ENCODE data around the gene CAMTA1. TPM values are rescaled to one million over a fixed set of nuclear protein-coding genes. Genes with fewer than 3 reads are reported as not detected.

The CAMTA1 gene
- total RNA-seq, 1 experiment from 2014 or later: 50.3 TPM

DNA sequence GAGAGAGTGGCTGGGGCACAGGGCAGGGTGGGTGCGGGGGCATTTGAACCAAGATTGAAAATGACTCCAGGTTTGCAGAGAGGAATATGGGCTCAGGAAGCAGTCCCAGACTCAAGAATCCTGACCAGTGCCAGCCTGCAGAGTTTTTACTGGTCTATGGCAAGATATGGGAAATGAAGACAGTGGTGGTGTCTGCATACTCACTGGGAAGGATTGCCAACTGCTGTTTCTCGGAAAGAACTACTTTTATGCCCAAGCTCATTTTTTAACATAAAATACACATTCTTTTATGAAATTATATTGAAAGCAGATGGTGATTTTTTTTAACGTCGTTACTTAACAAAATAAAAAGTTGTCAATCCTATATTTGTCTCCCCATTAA is 401.8 kb downstream of the CAMTA1 start:
- intact Hi-C loops (cut with micrococcal nuclease; ENCODE audit: unreplicated experiment): no loop called here
- CTCF ChIA-PET: no interaction called here
- BruUV-seq (replicated peaks): no TSS peak
- no peaks in the 10 kb centered on the region for H3K9me3 Mint-ChIP-seq (ENCODE audit: low read depth, unreplicated experiment)
- H3K4me1 Mint-ChIP-seq (ENCODE audit: low read depth, unreplicated experiment): no peaks in the 10 kb centered on the region
- no peak overlapping the region for H3K27ac Mint-ChIP-seq (ENCODE audit: unreplicated experiment)
- peaks cover 2% of the 10 kb centered on the region for H3K36me3 Mint-ChIP-seq (ENCODE audit: insufficient read depth, unreplicated experiment)
- H3K4me3 Mint-ChIP-seq (ENCODE audit: low read depth, unreplicated experiment): no peak overlapping the region
- H3K27me3 Mint-ChIP-seq (ENCODE audit: unreplicated experiment): peaks cover 82% of the 10 kb centered on the region
- DNase-seq: no peak
- TF ChIP-seq, protein P1, sequence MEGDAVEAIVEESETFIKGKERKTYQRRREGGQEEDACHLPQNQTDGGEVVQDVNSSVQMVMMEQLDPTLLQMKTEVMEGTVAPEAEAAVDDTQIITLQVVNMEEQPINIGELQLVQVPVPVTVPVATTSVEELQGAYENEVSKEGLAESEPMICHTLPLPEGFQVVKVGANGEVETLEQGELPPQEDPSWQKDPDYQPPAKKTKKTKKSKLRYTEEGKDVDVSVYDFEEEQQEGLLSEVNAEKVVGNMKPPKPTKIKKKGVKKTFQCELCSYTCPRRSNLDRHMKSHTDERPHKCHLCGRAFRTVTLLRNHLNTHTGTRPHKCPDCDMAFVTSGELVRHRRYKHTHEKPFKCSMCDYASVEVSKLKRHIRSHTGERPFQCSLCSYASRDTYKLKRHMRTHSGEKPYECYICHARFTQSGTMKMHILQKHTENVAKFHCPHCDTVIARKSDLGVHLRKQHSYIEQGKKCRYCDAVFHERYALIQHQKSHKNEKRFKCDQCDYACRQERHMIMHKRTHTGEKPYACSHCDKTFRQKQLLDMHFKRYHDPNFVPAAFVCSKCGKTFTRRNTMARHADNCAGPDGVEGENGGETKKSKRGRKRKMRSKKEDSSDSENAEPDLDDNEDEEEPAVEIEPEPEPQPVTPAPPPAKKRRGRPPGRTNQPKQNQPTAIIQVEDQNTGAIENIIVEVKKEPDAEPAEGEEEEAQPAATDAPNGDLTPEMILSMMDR (IDR thresholded peaks at IDR 0.05; ENCODE audit: unreplicated experiment): no peak

DNA sequence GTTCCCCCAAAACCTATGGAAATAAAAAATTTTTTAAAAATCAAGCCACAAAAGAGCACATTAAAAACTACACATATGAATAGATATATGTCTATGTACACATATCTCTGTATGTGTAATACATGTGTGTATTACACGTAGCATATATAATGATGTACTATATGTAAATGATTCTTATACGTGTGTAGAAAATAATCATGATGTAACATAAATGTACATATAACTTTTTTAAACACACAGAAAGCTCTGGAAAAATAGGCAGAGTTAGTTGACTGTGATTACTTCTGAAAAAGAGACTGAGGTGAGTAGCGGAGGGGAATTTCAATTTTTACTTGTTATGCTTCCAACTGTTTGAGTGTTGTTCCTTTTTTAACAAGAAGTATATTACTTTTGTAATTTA is 405.0 kb downstream of the CAMTA1 start:
- TF ChIP-seq, protein P1 (IDR thresholded peaks at IDR 0.05; ENCODE audit: unreplicated experiment): no peak
- peaks cover 84% of the 10 kb centered on the region for H3K27me3 Mint-ChIP-seq (ENCODE audit: unreplicated experiment)
- no peaks in the 10 kb centered on the region for H3K4me1 Mint-ChIP-seq (ENCODE audit: low read depth, unreplicated experiment)
- CTCF ChIA-PET: no interaction called here
- BruUV-seq (replicated peaks): no TSS peak
- intact Hi-C loops (cut with micrococcal nuclease; ENCODE audit: unreplicated experiment): no loop called here
- H3K9me3 Mint-ChIP-seq (ENCODE audit: low read depth, unreplicated experiment): no peaks in the 10 kb centered on the region
- DNase-seq: no peak
- H3K36me3 Mint-ChIP-seq (ENCODE audit: insufficient read depth, unreplicated experiment): peaks cover 4% of the 10 kb centered on the region
- no peak overlapping the region for H3K4me3 Mint-ChIP-seq (ENCODE audit: low read depth, unreplicated experiment)
- H3K27ac Mint-ChIP-seq (ENCODE audit: unreplicated experiment): no peak overlapping the region

DNA sequence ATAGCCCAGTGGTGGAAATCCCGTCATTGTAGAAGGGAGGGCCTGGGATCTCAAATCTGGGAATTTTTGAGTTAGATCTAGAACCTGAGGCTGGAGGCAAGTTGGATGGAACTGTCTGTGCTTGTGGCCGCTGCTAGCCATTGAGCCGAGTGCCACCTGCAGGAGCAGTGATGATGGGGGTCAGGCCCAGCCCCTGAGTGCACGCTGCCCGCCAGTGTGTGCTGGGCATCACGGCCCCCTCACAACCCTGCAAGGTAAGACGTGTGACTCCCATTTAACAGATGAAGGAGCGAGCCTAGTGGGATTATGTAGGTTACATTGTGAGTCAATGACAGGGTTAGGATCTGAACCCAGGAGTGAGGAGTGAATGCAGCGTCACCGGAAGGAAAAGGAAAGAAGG is 407.2 kb downstream of the CAMTA1 start:
- BruUV-seq (replicated peaks): no TSS peak
- CTCF ChIA-PET: no interaction called here
- TF ChIP-seq, protein P1 (IDR thresholded peaks at IDR 0.05; ENCODE audit: unreplicated experiment): no peak
- Mint-ChIP-seq H3K9me3 (ENCODE audit: low read depth, unreplicated experiment) (no peaks in the 10 kb centered on the region), H3K4me1 (ENCODE audit: low read depth, unreplicated experiment) (no peaks in the 10 kb centered on the region), H3K4me3 (ENCODE audit: low read depth, unreplicated experiment) (no peak overlapping the region), H3K36me3 (ENCODE audit: insufficient read depth, unreplicated experiment) (peaks cover 4% of the 10 kb centered on the region), H3K27ac (ENCODE audit: unreplicated experiment) (no peak overlapping the region), H3K27me3 (ENCODE audit: unreplicated experiment) (peaks cover 84% of the 10 kb centered on the region)
- DNase-seq: no peak
- intact Hi-C loops (cut with micrococcal nuclease; ENCODE audit: unreplicated experiment): no loop called here

DNA sequence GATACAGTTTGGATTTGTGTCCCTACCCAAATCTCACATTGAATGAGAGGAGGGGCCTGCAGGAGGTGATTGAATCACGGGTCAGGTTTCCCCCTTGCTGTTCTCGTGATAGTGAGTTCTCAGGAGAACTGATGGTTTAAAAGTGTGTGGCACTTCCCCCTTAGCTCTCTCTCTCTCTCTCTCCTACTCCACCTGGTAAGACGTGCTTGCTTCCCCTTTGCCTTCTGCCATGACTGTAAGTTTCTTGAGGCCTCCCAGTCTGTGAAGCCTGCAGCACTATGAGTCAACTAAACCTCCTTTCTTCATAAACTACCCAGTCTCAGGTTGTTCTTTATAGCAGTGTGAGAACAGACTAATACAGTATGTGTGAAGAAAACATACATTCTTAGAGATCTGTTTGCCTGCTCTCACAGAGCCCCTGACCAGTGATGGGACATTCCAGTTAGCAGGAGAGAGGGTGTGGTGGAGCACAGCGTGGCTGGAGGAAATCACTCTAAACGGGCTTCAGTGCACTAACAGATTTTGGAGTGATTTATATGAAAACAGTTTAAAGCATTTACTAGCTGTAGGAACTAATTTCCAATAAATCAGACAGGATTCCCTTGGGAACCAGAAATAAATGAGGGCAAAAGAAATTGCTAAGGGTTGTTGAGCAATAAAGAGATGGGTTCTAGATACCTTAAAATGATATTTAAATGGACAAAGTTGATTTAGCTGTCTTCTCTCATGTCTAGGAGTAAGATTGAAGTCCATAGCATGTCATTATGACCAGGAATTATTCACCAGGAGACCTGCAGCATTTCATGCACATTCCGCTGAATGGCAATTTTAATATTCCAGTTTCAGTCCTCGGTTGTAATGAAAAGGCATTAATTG is 411.0 kb downstream of the CAMTA1 start:
- H3K4me1 Mint-ChIP-seq (ENCODE audit: low read depth, unreplicated experiment): no peaks in the 10 kb centered on the region
- no peak overlapping the region for H3K27ac Mint-ChIP-seq (ENCODE audit: unreplicated experiment)
- no peak for DNase-seq
- no peak overlapping the region for H3K4me3 Mint-ChIP-seq (ENCODE audit: low read depth, unreplicated experiment)
- CTCF ChIA-PET: no interaction called here
- no TSS peak for BruUV-seq (replicated peaks)
- peaks cover 84% of the 10 kb centered on the region for H3K27me3 Mint-ChIP-seq (ENCODE audit: unreplicated experiment)
- H3K36me3 Mint-ChIP-seq (ENCODE audit: insufficient read depth, unreplicated experiment): peaks cover 4% of the 10 kb centered on the region
- intact Hi-C loops (cut with micrococcal nuclease; ENCODE audit: unreplicated experiment): no loop called here
- H3K9me3 Mint-ChIP-seq (ENCODE audit: low read depth, unreplicated experiment): no peaks in the 10 kb centered on the region
- TF ChIP-seq, protein P1 (IDR thresholded peaks at IDR 0.05; ENCODE audit: unreplicated experiment): no peak
